GM10266 (cell line): Measurements from ENCODE around the gene ARG2.

Source experiments
- DNase-seq: peaks from one replicate; pipeline ENCODE4 v3.0.0; 2012; ENCODE audit errors: extremely low spot score
- TF ChIP-seq, protein P1 (sequence below): IDR thresholded peaks from 2 replicates; pipeline ENCODE4 v1.5.1; 2012; ENCODE audit warnings: mild to moderate bottlenecking, low read depth; ENCODE audit not compliant: control insufficient read depth, insufficient read depth; ENCODE audit errors: missing control alignments

Gene ARG2

DNA sequence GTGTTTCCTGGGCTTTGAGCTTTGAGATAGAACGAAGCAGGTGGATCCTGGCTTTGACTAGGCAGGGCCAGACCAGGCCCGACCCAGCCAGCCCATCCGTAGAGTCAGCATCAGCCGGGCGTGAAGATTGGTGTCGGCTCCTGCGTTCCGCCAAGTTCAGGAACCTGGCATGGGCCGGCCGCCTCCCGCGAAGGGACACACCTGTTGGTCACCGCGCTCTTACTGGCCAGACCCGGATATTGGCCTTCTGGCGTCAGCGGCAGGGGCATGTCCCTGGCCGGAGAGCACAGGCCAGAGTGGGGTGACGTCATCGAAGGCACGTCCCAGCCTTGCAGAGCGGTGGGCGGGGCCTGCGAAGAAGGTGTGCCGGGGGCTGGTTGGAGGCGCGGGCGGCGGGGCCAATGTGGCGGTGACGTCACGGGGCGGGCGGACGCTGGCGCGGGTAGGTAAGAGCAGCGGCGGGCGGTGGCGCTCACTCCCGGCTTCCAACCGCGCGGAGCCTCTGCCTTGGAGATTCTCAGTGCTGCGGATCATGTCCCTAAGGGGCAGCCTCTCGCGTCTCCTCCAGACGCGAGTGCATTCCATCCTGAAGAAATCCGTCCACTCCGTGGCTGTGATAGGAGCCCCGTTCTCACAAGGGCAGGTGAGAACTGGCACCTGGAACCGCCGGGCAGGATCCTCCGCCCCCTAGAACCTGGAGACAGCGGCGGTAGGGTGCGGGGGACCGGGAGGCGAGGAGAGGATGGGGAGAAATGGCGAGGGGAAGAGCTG, at the start of gene ARG2:
TSS of gene ARG2 (plus strand) at position 475 of the 771 bp plus-strand sequence. CDS start at position 533, 58 bp downstream.
- TF ChIP-seq, protein P1, sequence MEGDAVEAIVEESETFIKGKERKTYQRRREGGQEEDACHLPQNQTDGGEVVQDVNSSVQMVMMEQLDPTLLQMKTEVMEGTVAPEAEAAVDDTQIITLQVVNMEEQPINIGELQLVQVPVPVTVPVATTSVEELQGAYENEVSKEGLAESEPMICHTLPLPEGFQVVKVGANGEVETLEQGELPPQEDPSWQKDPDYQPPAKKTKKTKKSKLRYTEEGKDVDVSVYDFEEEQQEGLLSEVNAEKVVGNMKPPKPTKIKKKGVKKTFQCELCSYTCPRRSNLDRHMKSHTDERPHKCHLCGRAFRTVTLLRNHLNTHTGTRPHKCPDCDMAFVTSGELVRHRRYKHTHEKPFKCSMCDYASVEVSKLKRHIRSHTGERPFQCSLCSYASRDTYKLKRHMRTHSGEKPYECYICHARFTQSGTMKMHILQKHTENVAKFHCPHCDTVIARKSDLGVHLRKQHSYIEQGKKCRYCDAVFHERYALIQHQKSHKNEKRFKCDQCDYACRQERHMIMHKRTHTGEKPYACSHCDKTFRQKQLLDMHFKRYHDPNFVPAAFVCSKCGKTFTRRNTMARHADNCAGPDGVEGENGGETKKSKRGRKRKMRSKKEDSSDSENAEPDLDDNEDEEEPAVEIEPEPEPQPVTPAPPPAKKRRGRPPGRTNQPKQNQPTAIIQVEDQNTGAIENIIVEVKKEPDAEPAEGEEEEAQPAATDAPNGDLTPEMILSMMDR: peak; percentile 29
- peak; percentile 93 for DNase-seq

DNA sequence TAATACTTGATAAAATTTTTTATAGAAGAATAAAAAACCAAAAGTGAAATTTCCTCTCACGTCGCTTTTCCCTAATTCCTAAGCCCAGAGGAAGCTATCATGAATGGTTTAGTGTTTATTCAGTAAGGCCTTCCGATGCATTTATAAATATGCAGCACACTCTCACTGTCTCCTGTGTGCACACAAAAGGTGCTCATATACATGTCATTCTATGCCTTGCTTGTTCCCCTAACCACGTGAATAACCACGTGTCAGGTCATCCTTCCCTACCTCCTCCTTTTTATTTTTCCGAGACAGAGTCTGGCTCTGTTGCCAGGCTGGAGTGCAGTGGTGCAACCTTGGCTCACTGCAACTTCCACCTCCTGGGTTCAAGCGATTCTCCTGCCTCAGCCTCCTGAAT, 49.3 kb upstream of the ARG2 start:
- no peak for DNase-seq
- TF ChIP-seq, protein P1: no peak

DNA sequence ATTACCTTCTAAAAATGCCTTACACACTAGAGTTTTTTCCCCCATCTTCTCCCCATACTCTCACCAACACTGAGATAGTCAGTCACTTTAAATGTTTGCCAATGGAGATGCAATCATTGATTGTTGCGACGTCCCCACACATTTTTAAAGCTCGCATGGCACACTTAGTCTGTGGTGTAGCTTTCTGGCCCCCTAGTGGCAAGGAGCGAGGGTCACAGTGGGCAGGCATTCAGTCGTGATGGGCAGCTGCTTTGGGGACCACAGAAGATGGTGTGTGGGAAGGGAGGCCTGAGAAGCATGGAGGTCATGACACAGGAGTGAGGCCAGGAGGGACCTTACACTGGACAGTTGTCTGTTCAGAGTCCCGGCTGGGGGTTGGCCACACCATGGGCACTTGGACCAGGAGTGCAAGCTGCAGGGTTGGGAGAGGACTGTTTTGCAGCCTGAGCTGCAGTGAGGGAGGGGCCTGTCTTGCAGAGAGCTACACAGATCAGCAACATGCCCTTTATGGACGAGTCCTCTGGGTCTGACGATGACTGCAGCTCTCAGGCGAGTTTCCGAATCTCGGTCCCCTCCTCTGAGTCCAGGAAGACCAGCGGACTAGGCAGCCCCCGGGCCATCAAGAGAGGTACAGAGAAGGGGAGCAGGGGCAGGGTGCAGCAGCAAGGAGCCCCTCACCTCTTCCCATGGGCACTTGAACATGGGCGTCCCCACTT, 48.3 kb upstream of the ARG2 start:
- peak; percentile 72 for DNase-seq
- TF ChIP-seq, protein P1: peak; percentile 93

DNA sequence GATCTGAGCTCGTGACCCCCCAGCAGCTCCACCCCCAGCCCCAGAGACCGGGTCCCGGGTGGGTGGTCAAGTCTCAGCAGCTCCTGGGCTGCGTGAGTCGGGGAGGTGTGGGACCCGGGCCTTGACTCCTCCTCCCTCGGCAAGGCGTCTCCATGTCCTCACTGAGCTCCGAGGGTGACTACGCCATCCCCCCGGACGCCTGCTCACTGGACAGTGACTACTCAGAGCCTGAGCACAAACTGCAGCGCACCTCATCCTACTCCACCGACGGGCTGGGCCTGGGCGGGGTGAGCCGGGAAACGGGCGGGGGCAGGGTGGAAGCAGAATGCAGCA, 47.8 kb upstream of the ARG2 start:
- no peak for DNase-seq
- TF ChIP-seq, protein P1: no peak

DNA sequence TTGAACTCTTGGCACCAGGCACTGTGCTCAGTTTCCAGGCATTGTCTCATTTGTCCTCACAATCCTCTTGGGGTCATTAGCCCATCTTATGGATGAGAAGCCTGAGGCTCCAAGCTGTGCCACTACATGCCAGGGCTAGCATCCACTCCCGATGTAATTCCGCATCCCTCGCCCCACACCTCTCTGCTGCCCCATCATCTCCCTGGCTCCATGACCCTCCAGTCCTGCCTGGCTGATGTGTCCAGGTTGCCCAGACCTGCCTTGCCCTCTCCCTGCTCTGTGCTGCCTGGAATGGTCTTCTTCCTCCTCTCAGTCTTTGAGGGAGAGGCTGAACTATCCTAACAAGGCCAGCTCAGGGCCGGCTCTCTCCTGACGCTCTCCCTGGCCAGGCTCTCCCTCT, 47.1 kb upstream of the ARG2 start:
- no peak for DNase-seq
- TF ChIP-seq, protein P1: no peak

DNA sequence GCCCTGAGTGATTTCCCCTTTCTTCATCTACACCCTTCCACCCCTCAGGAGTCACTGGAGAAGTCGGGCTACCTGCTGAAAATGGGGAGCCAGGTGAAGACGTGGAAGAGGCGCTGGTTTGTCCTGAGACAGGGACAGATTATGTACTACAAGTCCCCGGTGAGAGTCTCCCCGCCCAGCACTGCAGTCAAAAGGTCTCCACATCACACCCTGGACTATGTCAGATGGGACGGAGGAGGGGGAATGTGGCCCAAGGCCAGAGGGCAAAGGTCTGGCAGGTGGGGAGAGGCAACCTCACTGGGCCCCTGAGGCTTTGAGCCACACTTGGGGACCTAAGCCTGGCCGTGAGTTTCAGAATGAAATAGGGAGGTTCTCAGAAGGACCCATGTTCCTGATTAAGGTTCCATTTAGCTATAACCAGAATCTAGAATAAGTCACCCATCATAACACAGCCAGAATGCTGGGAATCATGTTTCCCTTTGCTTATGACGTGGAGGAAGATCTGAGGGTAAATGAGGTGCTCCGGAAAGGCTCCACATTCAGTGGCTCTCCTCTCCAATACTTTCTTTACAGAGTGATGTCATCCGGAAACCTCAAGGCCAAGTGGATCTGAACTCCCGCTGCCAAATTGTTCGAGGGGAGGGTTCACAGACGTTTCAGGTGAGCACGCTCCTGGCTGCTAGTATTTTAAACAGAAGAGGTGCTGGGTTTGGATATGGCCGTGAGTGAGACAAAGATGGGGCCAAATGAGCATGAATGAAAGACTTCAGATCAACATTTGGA, 46.3 kb upstream of the ARG2 start:
- TF ChIP-seq, protein P1: no peak
- DNase-seq: no peak
